Mesendoderm (in vitro differentiated cells): ENCODE data around the gene ENC1.

ENCODE experiments used
- DNase-seq: peaks from one replicate; pipeline ENCODE4 v3.0.0; 2013
- H2AK5ac ChIP-seq: 2 replicates; pipeline ENCODE4 v1.6.1; 2013; ENCODE audit warnings: low read length, inconsistent platforms
- H2BK120ac ChIP-seq: 2 replicates; pipeline ENCODE4 v1.6.1; 2013; ENCODE audit warnings: low read depth, mild to moderate bottlenecking, low read length, moderate library complexity, mixed read lengths
- H2BK15ac ChIP-seq: replicated peaks from 2 replicates; pipeline ENCODE4 v1.6.1; 2013; ENCODE audit warnings: low read depth, mild to moderate bottlenecking, moderate library complexity
- H2BK5ac ChIP-seq: 2 replicates; pipeline ENCODE4 v1.6.1; 2013; ENCODE audit warnings: low read length, inconsistent platforms
- H3K18ac ChIP-seq: 2 replicates; pipeline ENCODE4 v1.6.1; 2013; ENCODE audit warnings: mild to moderate bottlenecking, low read length, mixed read lengths
- H3K23ac ChIP-seq: one replicate; pipeline ENCODE4 v1.6.1; 2013; ENCODE audit warnings: low read length
- H3K27ac ChIP-seq: 2 replicates; pipeline ENCODE4 v1.5.1; 2013; ENCODE audit warnings: low read depth, mild to moderate bottlenecking, inconsistent platforms, low read length, moderate library complexity
- H3K27me3 ChIP-seq: 2 replicates; pipeline ENCODE4 v1.6.1; 2013; ENCODE audit warnings: low read length, control low read depth, mild to moderate bottlenecking, inconsistent platforms; ENCODE audit not compliant: insufficient read depth, poor library complexity
- H3K36me3 ChIP-seq: 2 replicates; pipeline ENCODE4 v1.6.1; 2013; ENCODE audit warnings: low read length, inconsistent platforms; ENCODE audit not compliant: control insufficient read depth, insufficient read depth
- H3K4ac ChIP-seq: one replicate; pipeline ENCODE4 v1.6.1; 2013; ENCODE audit warnings: low read depth, mild to moderate bottlenecking, low read length, moderate library complexity
- H3K4me1 ChIP-seq: 2 replicates; pipeline ENCODE4 v1.6.1; 2013; ENCODE audit warnings: low read depth, low read length, inconsistent platforms; ENCODE audit not compliant: control insufficient read depth
- H3K4me2 ChIP-seq: 2 replicates; pipeline ENCODE4 v1.6.1; 2013; ENCODE audit warnings: low read length
- H3K4me3 ChIP-seq: 2 replicates; pipeline ENCODE4 v1.5.1; 2013; ENCODE audit warnings: mild to moderate bottlenecking, low read length
- H3K56ac ChIP-seq: one replicate; pipeline ENCODE4 v1.6.1; 2013; ENCODE audit warnings: low read length
- H3K79me1 ChIP-seq: 2 replicates; pipeline ENCODE4 v1.6.1; 2013; ENCODE audit warnings: low read length, inconsistent platforms
- H3K79me2 ChIP-seq: 2 replicates; pipeline ENCODE4 v1.6.1; 2013; ENCODE audit warnings: mild to moderate bottlenecking, low read length; ENCODE audit not compliant: control insufficient read depth, insufficient read depth
- H3K9ac ChIP-seq: 2 replicates; pipeline ENCODE4 v1.6.1; 2013; ENCODE audit warnings: low read length, inconsistent platforms
- H4K5ac ChIP-seq: one replicate; pipeline ENCODE4 v1.6.1; 2013; ENCODE audit warnings: low read length
- H4K8ac ChIP-seq: one replicate; pipeline ENCODE4 v1.6.1; 2013; ENCODE audit warnings: low read depth, mild to moderate bottlenecking, control low read depth, low read length, moderate library complexity
- WGBS: extraction: QIAGEN DNeasy Blood & Tissue Kit; methylation state at CpG from one replicate; pipeline ENCODE4 v1.1.7; 2013; ENCODE audit warnings: low lambda C conversion rate, missing lambda C conversion rate; ENCODE audit not compliant: insufficient coverage; ENCODE audit errors: extremely low coverage; 5-methylcytosine and 5-hydroxymethylcytosine counted together

The ENC1 gene

DNA sequence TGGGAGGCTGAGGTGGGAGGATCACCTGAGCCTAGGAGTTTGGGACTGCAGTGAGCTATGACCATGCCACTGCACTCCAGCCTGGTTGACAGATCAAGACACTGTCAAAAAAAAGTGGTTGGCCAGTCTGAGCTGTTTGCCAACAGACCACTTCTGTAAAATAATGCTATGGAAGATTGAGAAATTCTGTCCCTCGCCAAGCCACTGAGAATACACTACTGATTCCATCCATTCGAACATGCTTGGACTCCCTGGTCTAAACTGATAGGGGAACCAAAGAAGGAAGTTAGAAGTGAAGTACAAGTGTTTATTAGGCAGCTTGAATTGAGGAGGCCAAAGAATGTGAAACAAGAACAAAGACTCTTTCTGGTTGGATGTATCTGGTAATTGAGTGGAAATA is 27.2 kb downstream of the ENC1 start:
- no peak overlapping the region for H3K18ac ChIP-seq
- H4K8ac ChIP-seq, result no peak overlapping the region
- no peak overlapping the region for H3K4ac ChIP-seq
- no peak overlapping the region for H2AK5ac ChIP-seq
- no peaks in the 10 kb centered on the region for H3K79me2 ChIP-seq
- no peak overlapping the region for H3K9ac ChIP-seq
- no peak overlapping the region for H2BK15ac ChIP-seq
- H3K27me3 ChIP-seq, result no peaks in the 10 kb centered on the region
- no peak overlapping the region for H3K27ac ChIP-seq
- H4K5ac ChIP-seq, result no peak overlapping the region
- no peak overlapping the region for H2BK5ac ChIP-seq
- no peak overlapping the region for H2BK120ac ChIP-seq
- no peaks in the 10 kb centered on the region for H3K4me1 ChIP-seq
- DNase-seq, result no peak
- no peak overlapping the region for H3K4me2 ChIP-seq
- H3K36me3 ChIP-seq, result no peaks in the 10 kb centered on the region
- H3K4me3 ChIP-seq, result no peak overlapping the region
- no CpG with 5 or more reads among the region's 2 CpGs for WGBS
- no peaks in the 10 kb centered on the region for H3K79me1 ChIP-seq
- H3K56ac ChIP-seq, result no peak overlapping the region
- no peak overlapping the region for H3K23ac ChIP-seq

DNA sequence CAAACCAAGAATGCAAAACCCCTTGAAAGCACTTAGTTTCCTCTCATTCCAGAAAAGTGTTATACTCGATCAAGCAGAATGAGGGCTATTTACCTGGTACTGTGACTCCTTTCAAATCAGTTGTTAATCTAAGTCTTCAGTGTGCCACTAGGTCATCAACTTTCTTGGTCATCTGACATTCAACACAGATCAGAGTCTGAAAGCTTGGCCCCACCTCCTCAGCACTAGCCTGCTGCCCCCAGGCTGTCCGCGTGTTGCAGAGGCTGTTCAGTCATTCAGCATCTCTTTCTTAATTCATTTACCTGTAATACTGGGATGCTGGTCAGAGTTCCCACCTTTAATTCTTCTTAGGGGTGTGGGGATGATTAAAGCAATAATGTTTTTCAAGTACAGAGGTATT is 28.5 kb downstream of the ENC1 start:
- no peak overlapping the region for H2BK120ac ChIP-seq
- no peak overlapping the region for H4K8ac ChIP-seq
- no peak overlapping the region for H4K5ac ChIP-seq
- no peak overlapping the region for H3K23ac ChIP-seq
- H3K36me3 ChIP-seq, result no peaks in the 10 kb centered on the region
- no CpG with 5 or more reads among the region's 3 CpGs for WGBS
- H3K18ac ChIP-seq, result no peak overlapping the region
- no peak overlapping the region for H2AK5ac ChIP-seq
- H3K27me3 ChIP-seq, result no peaks in the 10 kb centered on the region
- no peak overlapping the region for H2BK15ac ChIP-seq
- no peaks in the 10 kb centered on the region for H3K79me1 ChIP-seq
- peak overlapping the region; percentile 45 for H3K56ac ChIP-seq
- no peaks in the 10 kb centered on the region for H3K4me1 ChIP-seq
- no peak overlapping the region for H3K9ac ChIP-seq
- no peak overlapping the region for H3K4me3 ChIP-seq
- H3K4ac ChIP-seq, result no peak overlapping the region
- no peaks in the 10 kb centered on the region for H3K79me2 ChIP-seq
- DNase-seq, result no peak
- H3K27ac ChIP-seq, result no peak overlapping the region
- no peak overlapping the region for H2BK5ac ChIP-seq
- H3K4me2 ChIP-seq, result no peak overlapping the region

DNA sequence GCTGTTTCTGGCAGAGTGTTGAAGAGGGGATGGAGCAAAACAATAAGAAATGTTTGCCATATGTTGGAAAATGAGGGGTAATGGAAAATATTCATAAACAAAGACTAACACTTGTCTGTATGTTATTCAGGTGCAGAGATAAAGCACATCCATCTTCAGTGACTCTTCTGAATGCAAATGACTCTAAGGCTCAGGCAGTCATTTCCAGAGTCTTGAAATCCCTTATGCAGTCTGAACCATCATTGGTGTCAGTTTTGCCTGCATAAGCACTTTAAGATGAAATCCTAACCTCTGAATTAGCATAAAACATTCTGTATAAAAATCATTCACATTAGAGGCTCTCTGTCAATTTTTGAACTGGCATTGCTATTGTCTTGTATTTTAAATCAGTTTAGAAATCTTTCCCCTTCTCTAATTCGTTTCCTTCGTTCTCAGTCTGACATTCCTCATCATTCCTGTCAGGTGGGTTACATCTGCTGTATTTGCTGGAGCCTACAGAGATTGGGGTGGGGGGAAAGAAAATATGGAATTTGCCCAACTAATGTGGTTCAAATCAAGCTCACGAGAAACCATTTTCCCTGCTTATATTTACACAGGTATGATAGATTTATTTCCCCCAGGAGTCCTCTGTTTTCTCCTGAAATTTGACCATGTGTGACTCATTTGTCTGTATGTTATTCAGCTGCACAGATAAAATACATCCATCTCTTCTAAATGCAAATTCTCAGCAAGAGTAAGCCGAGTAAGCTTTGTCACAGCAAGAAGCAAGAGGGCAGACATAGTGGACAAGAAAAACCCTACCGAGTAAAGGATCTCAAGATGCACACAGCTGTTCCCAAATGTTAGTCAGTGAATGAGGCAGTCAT is 31.6 kb downstream of the ENC1 start:
- Histone ChIP-seq H3K23ac (no peak overlapping the region), H3K4ac (no peak overlapping the region), H2BK5ac (no peak overlapping the region), H3K9ac (no peak overlapping the region), H3K27me3 (no peaks in the 10 kb centered on the region), H3K4me1 (no peaks in the 10 kb centered on the region), H3K56ac (no peak overlapping the region), H3K79me2 (no peaks in the 10 kb centered on the region), H3K4me3 (no peak overlapping the region), H3K4me2 (no peak overlapping the region), H3K36me3 (no peaks in the 10 kb centered on the region), H3K18ac (no peak overlapping the region), H3K79me1 (no peaks in the 10 kb centered on the region), H4K8ac (no peak overlapping the region), H3K27ac (no peak overlapping the region), H2AK5ac (no peak overlapping the region), H4K5ac (no peak overlapping the region), H2BK15ac (no peak overlapping the region), H2BK120ac (no peak overlapping the region)
- DNase-seq, result no peak
- WGBS, result no CpG with 5 or more reads among the region's 5 CpGs

DNA sequence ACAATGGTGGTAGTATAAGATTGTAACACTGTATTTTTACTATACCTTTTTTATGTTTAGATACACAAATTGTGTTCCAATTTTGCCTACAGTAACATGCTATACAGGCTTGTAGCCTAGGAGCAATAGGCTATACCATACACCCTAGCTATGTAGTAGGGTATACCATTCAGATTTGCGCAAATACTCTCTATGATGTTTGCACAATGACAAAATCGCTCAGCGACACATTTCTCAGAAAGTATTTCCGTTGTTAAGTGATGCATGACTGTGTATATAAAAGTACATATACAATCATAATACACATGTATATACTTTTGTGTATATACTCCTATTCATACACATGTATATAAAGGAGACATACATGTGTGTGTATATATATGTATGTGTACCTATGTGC is 34.8 kb downstream of the ENC1 start:
- no peak overlapping the region for H3K4me3 ChIP-seq
- H3K4ac ChIP-seq, result no peak overlapping the region
- DNase-seq, result no peak
- no peaks in the 10 kb centered on the region for H3K79me2 ChIP-seq
- no peak overlapping the region for H2BK15ac ChIP-seq
- no peak overlapping the region for H2AK5ac ChIP-seq
- no CpG with 5 or more reads among the region's 4 CpGs for WGBS
- no peak overlapping the region for H3K23ac ChIP-seq
- no peak overlapping the region for H3K9ac ChIP-seq
- no peaks in the 10 kb centered on the region for H3K27me3 ChIP-seq
- no peaks in the 10 kb centered on the region for H3K79me1 ChIP-seq
- no peak overlapping the region for H2BK5ac ChIP-seq
- H4K5ac ChIP-seq, result no peak overlapping the region
- no peak overlapping the region for H3K56ac ChIP-seq
- H3K18ac ChIP-seq, result no peak overlapping the region
- H3K27ac ChIP-seq, result no peak overlapping the region
- no peaks in the 10 kb centered on the region for H3K36me3 ChIP-seq
- no peaks in the 10 kb centered on the region for H3K4me1 ChIP-seq
- H4K8ac ChIP-seq, result no peak overlapping the region
- no peak overlapping the region for H2BK120ac ChIP-seq
- H3K4me2 ChIP-seq, result no peak overlapping the region

DNA sequence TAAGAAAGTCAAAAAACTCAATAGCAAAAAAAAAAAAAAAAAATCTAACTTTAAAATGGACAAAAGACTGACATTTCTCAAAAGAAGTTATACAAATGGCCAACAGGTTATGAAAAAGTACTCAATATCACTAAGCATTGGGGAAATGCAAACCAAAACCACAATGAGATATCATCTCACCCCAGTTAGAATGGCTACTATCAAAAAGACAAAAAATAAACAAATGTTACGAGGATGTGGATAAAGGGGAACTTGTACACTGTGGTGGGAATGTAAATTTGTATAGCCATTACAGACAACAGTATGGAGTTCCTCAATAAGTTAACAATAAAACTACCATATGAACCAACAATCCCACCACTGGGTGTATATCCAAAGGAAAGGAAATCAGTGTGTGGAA is 37.2 kb downstream of the ENC1 start:
- H3K23ac ChIP-seq, result no peak overlapping the region
- H2BK120ac ChIP-seq, result no peak overlapping the region
- no peak overlapping the region for H2AK5ac ChIP-seq
- H3K4me1 ChIP-seq, result no peaks in the 10 kb centered on the region
- no peaks in the 10 kb centered on the region for H3K79me2 ChIP-seq
- H2BK5ac ChIP-seq, result no peak overlapping the region
- H3K18ac ChIP-seq, result no peak overlapping the region
- H2BK15ac ChIP-seq, result no peak overlapping the region
- H3K4me3 ChIP-seq, result no peak overlapping the region
- no peak overlapping the region for H4K8ac ChIP-seq
- no peak overlapping the region for H3K9ac ChIP-seq
- no peaks in the 10 kb centered on the region for H3K79me1 ChIP-seq
- no peaks in the 10 kb centered on the region for H3K27me3 ChIP-seq
- DNase-seq, result no peak
- no peak overlapping the region for H4K5ac ChIP-seq
- no peak overlapping the region for H3K4me2 ChIP-seq
- H3K27ac ChIP-seq, result no peak overlapping the region
- WGBS, result no CpG with 5 or more reads among the region's 1 CpG
- no peak overlapping the region for H3K56ac ChIP-seq
- H3K36me3 ChIP-seq, result no peaks in the 10 kb centered on the region
- H3K4ac ChIP-seq, result no peak overlapping the region

DNA sequence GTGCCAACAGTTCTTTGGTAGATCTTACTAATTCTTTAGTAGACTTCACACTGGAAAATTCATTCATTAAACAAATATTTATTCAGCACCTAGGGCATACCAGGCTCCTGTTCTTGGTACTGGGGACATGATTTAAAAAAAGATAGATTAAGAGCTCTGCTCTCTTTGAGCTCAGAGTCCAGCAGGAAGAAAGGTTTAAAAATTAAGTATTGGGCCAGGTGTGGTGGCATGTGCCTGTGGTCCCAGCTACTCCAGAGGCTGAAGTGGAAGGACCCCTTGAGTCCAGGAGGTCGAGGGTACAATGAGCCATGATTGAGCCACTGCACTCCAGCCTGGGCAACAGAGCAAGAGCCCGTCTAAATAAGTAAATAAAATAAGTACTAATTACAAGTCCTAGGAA is 41.4 kb downstream of the ENC1 start:
- Histone ChIP-seq H3K4me1 (peaks cover 4% of the 10 kb centered on the region), H2BK15ac (no peak overlapping the region), H3K4me2 (no peak overlapping the region), H4K8ac (no peak overlapping the region), H3K56ac (no peak overlapping the region), H2BK120ac (no peak overlapping the region), H3K36me3 (no peaks in the 10 kb centered on the region), H4K5ac (no peak overlapping the region), H3K27me3 (no peaks in the 10 kb centered on the region), H3K23ac (no peak overlapping the region), H3K18ac (peak overlapping the region; percentile 84), H3K79me2 (no peaks in the 10 kb centered on the region), H2BK5ac (no peak overlapping the region), H2AK5ac (no peak overlapping the region), H3K27ac (no peak overlapping the region), H3K4ac (no peak overlapping the region), H3K79me1 (no peaks in the 10 kb centered on the region), H3K9ac (no peak overlapping the region), H3K4me3 (no peak overlapping the region)
- no peak for DNase-seq
- WGBS, result no CpG with 5 or more reads among the region's 2 CpGs
